Sigmoid colon (tissue), 7 donors: ENCODE results near the gene ZSWIM6. TPM values are rescaled to one million over a fixed set of nuclear protein-coding genes. Genes with fewer than 3 reads are reported as not detected.

Experiments
- DNase-seq: peaks from one replicate; pipeline ENCODE4 v3.0.0-alpha.2; 2019
- H3K27ac ChIP-seq, 4 donors: fragments of 200-600 bp; sonication (generic); one replicate each; pipeline ENCODE4 v1.5.1; 2016 to 2019; ENCODE audit warnings: mild to moderate bottlenecking in 1 of 4
- H3K27me3 ChIP-seq, 3 donors: fragments of 200-600 bp; sonication (generic); one replicate each; pipeline ENCODE4 v1.5.1; 2019; ENCODE audit warnings: mild to moderate bottlenecking in 1 of 3
- H3K36me3 ChIP-seq, 4 donors: fragments of 200-600 bp; sonication (generic); one replicate each; pipeline ENCODE4 v1.5.1; 2016 to 2019
- H3K4me1 ChIP-seq, 4 donors: fragments of 200-600 bp; sonication (generic); one replicate each; pipeline ENCODE4 v1.5.1; 2017 to 2019
- H3K4me3 ChIP-seq, 4 donors: fragments of 200-600 bp; sonication (generic); one replicate each; pipeline ENCODE4 v1.5.1; 2017 to 2019; ENCODE audit warnings: mild to moderate bottlenecking in 2 of 4, moderate library complexity in 1 of 4
- H3K9me3 ChIP-seq, 4 donors: fragments of 200-600 bp in 3 of 4; sonication (generic) in 3 of 4; one replicate each; pipeline versions ENCODE4 v1.5.1 to v1.6.1; 2013 to 2019
- EP300 ChIP-seq, 4 donors: sonication (generic); formaldehyde crosslinking; IDR thresholded peaks; one replicate each; pipeline ENCODE4 v1.6.1; 2017; ENCODE audit warnings: antibody characterized with exemption in 4 of 4
- POLR2A ChIP-seq, 2 donors: fragments of 450-650 bp; IDR thresholded peaks; one replicate each; pipeline ENCODE4 v1.6.1; 2016; ENCODE audit warnings: antibody characterized with exemption in 2 of 2, mild to moderate bottlenecking in 2 of 2, moderate library complexity in 2 of 2
- POLR2AphosphoS5 ChIP-seq, 4 donors: sonication (generic); formaldehyde crosslinking; IDR thresholded peaks; one replicate each; pipeline ENCODE4 v1.6.1; 2017; ENCODE audit warnings: antibody characterized with exemption in 4 of 4
- whole genome bisulfite sequencing, 2 donors: extraction: QIAGEN DNeasy Blood & Tissue Kit; methylation state at CpG; one replicate each; pipeline ENCODE4 v1.1.7; 2013; 5-methylcytosine and 5-hydroxymethylcytosine counted together
- intact Hi-C: fragments of 100-400 bp; cut with DNase I; formaldehyde crosslinking; loops from one replicate; pipeline ENCODE4 v1.15.1; 2023
- polyA plus RNA-seq, 3 donors: library from polyadenylated mRNA; stranded (reverse); fragments of 200-250 nt; gene quantifications; one replicate each; pipeline ENCODE4 v1.2.3, GENCODE V29; 2013
- total RNA-seq, 4 donors: library from RNA; depleted of rRNA; stranded (reverse); fragments of >200 nt; gene quantifications; one replicate each; pipeline ENCODE4 v1.1.0, GENCODE V29; 2016
- TF ChIP-seq, protein P1 (sequence below), 4 experiments: fragments of 450-650 bp in 3 of 4; fragments of 200-600 bp in 1 of 4; IDR thresholded peaks; one replicate each; pipeline ENCODE4 v1.5.1; 2016 to 2019; ENCODE audit warnings: antibody characterized with exemption in 4 of 4, mild to moderate bottlenecking in 3 of 4, moderate library complexity in 2 of 4
- donor health status: healthy with polysubstance abuse.
- donor health status: Bipolar disorder and iron deficiency.
- donor health status: healthy.

The ZSWIM6 gene
- total and polyA plus RNA-seq, 7 donors, result 4.2 to 17.7 (median 11.3) TPM

DNA sequence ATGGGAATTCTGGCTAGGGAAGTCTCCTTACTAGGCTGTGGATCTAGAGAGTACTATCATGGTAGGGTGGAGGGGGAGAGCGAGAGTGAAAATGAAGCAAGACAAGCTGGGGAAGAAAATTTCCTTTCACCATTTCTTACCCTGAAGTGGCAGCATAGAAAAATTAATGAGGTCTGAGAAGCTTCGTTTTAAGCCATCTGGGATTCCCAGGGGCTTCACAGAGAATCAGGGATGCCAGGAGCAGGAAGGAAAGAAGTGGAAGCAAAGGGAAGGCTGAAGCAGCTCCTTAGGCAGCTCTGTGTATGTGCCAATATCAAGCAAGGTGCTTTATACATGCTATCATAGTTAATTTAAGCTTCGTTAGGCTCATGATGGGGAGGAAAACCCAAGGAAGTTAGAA, 169.9 kb downstream of the ZSWIM6 start:
- Histone ChIP-seq H3K4me3 (no peak overlapping the region), H3K27ac (no peak overlapping the region), H3K4me1 (peaks cover 0 to 41% (median 24%) of the 10 kb centered on the region in 4 donors), H3K9me3 (no peaks in the 10 kb centered on the region), H3K27me3 (no peaks in the 10 kb centered on the region), H3K36me3 (no peaks in the 10 kb centered on the region)
- WGBS, 2 donors, result 89 to 91% methylated on average over 3 of the region's 3 CpGs
- intact Hi-C loops, result no loop called here
- no peak for DNase-seq
- TF ChIP-seq POLR2A (IDR thresholded peaks at IDR 0.05), result no peak
- no peak for TF ChIP-seq EP300 (IDR thresholded peaks at IDR 0.05)
- TF ChIP-seq, protein P1, sequence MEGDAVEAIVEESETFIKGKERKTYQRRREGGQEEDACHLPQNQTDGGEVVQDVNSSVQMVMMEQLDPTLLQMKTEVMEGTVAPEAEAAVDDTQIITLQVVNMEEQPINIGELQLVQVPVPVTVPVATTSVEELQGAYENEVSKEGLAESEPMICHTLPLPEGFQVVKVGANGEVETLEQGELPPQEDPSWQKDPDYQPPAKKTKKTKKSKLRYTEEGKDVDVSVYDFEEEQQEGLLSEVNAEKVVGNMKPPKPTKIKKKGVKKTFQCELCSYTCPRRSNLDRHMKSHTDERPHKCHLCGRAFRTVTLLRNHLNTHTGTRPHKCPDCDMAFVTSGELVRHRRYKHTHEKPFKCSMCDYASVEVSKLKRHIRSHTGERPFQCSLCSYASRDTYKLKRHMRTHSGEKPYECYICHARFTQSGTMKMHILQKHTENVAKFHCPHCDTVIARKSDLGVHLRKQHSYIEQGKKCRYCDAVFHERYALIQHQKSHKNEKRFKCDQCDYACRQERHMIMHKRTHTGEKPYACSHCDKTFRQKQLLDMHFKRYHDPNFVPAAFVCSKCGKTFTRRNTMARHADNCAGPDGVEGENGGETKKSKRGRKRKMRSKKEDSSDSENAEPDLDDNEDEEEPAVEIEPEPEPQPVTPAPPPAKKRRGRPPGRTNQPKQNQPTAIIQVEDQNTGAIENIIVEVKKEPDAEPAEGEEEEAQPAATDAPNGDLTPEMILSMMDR (IDR thresholded peaks at IDR 0.05), result no peak
- TF ChIP-seq POLR2AphosphoS5 (IDR thresholded peaks at IDR 0.05), result no peak

DNA sequence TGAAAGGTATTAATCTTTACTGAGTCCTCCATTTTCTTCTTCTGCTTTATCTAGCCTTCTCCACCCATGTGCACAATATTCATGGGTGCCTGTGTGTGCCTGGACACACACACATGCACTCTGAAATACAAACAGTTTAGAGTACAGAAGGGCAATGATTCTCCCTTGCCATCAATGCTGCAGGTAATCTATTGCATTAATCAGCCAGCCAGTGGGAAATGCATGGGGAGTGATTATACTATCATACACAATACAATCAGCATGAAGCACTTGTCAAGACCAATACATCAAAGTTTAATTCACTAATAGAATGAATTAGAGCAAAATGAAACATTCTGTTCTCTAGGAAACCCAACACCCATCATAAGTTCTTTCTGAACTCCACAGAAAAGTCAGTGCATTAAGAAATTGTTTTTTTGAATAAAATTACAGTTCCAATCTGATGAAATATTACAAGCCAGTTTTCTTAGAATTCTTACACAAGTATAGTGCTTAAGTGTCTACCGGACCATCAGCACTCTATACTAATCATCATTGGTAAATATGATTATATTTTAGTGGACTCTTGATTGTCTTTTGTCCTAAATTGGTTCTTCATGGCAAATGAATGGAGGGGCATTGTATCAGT, 172.2 kb downstream of the ZSWIM6 start:
- no peak for TF ChIP-seq EP300 (IDR thresholded peaks at IDR 0.05)
- no peak for TF ChIP-seq POLR2AphosphoS5 (IDR thresholded peaks at IDR 0.05)
- TF ChIP-seq, protein P1 (IDR thresholded peaks at IDR 0.05), result no peak
- TF ChIP-seq POLR2A (IDR thresholded peaks at IDR 0.05), result no peak
- DNase-seq, result no peak
- intact Hi-C loops, result no loop called here
- Histone ChIP-seq H3K27ac (no peak overlapping the region), H3K27me3 (no peaks in the 10 kb centered on the region), H3K9me3 (no peaks in the 10 kb centered on the region), H3K36me3 (no peaks in the 10 kb centered on the region), H3K4me3 (no peak overlapping the region), H3K4me1 (peaks cover 0 to 23% (median 11%) of the 10 kb centered on the region in 4 donors)
- WGBS, 2 donors, result 46 to 92% methylated on average over 1 of the region's 1 CpG

DNA sequence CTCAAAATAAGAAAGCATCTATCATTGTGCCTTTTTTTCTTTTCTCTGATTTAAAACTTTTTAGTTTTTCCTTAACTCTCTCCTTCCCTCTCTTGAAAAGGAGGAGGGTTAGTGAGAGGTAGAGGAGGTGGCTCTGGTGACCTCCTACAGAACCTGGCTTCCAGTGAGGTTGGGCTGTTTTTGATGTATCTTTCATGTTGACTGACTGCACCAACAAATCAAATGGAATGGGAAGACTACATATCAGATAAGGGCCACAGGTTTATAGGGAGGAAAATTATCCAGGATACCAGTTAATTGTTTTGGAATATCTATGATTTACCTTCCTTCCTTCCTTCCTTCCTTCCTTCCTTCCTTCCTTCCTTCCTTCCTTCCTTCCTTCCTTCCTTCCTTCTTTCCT, 173.2 kb downstream of the ZSWIM6 start:
- no peak for DNase-seq
- TF ChIP-seq POLR2AphosphoS5 (IDR thresholded peaks at IDR 0.05) (no peak), POLR2A (IDR thresholded peaks at IDR 0.05) (no peak), EP300 (IDR thresholded peaks at IDR 0.05) (no peak)
- TF ChIP-seq, protein P1 (IDR thresholded peaks at IDR 0.05), result no peak
- Histone ChIP-seq H3K9me3 (no peaks in the 10 kb centered on the region), H3K27ac (no peak overlapping the region), H3K27me3 (no peaks in the 10 kb centered on the region), H3K4me3 (no peak overlapping the region), H3K36me3 (no peaks in the 10 kb centered on the region), H3K4me1 (peaks cover 0 to 19% (median 11%) of the 10 kb centered on the region in 4 donors)
- intact Hi-C loops, result no loop called here

DNA sequence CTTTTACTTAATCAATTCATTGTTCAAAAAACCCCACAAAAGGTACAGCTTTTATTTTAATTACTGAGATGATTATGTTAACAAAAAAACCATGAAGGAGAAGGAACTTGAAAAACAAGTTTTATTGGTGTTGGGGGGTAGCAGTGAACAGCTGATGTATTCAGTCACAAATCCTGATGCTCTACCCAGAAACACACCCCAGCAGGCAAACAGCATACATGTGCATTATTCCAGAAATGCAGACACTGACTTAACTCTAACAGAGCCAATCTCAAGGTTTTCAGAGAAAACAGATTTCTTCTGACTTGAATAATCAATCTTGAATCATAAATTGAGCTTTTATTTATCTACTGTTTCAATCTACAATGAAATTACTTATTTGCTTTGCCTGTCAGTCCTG, 175.2 kb downstream of the ZSWIM6 start:
- DNase-seq, result no peak
- TF ChIP-seq EP300 (IDR thresholded peaks at IDR 0.05), result no peak
- TF ChIP-seq POLR2AphosphoS5 (IDR thresholded peaks at IDR 0.05), result no peak
- TF ChIP-seq POLR2A (IDR thresholded peaks at IDR 0.05), result no peak
- TF ChIP-seq, protein P1 (IDR thresholded peaks at IDR 0.05), result no peak
- Histone ChIP-seq H3K4me3 (no peak overlapping the region), H3K27me3 (no peaks in the 10 kb centered on the region), H3K9me3 (no peaks in the 10 kb centered on the region), H3K4me1 (peaks cover 0 to 11% (median 8%) of the 10 kb centered on the region in 4 donors), H3K36me3 (no peaks in the 10 kb centered on the region), H3K27ac (no peak overlapping the region)
- intact Hi-C loops, result no loop called here

- no peaks in the 10 kb centered on the region for H3K9me3 ChIP-seq
- 91 to 98% methylated on average over 2 of the region's 2 CpGs for WGBS, 2 donors
- no peaks in the 10 kb centered on the region for H3K36me3 ChIP-seq
- TF ChIP-seq POLR2A (IDR thresholded peaks at IDR 0.05), result no peak
- TF ChIP-seq POLR2AphosphoS5 (IDR thresholded peaks at IDR 0.05), result no peak
- TF ChIP-seq, protein P1 (IDR thresholded peaks at IDR 0.05), result no peak
- no peak for TF ChIP-seq EP300 (IDR thresholded peaks at IDR 0.05)
- no peak overlapping the region for H3K4me3 ChIP-seq
- H3K4me1 ChIP-seq, result peaks cover 0 to 7% (median 0%) of the 10 kb centered on the region in 4 donors
- DNase-seq, result no peak
- intact Hi-C loops, result no loop called here
- H3K27me3 ChIP-seq, result no peaks in the 10 kb centered on the region
- no peak overlapping the region for H3K27ac ChIP-seq
These were observed 184.9 kb downstream of the ZSWIM6 start for GRCh38 chr5:61516946-61517345.
